Suprapubic skin (tissue), 3 donors: ENCODE measurements around the gene PHC3.

Source experiments
- POLR2A ChIP-seq, 2 donors: fragments of 450-650 bp; IDR thresholded peaks; one replicate each; pipeline ENCODE4 v1.6.1; 2017; ENCODE audit warnings: antibody characterized with exemption in 2 of 2, mild to moderate bottlenecking in 2 of 2, moderate library complexity in 2 of 2
- TF ChIP-seq, protein P1 (sequence below), 2 donors: fragments of 200-600 bp in 1 of 2; fragments of 450-650 bp in 1 of 2; sonication (generic) in 1 of 2; IDR thresholded peaks; one replicate each; pipeline ENCODE4 v1.5.1; 2016 to 2019; ENCODE audit warnings: antibody characterized with exemption in 2 of 2, mild to moderate bottlenecking in 1 of 2, moderate library complexity in 1 of 2

DNA sequence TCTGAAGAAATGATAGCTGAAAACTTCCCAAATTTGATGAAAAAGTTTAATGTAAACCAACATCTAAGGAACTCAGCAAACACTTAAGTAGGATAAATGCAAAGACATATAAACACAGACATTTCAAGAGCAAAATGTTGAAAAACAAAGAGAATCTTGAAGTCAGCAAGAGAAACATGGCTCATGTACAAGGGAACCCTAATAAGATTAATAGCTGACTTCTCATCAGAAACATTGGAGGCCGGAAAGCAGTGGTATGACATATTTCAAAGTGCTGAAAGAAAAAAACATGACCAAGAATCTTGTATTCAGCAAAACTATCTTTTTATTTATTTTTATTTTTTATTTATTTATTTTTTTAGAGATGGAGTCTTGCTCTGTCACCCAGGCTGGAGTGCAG is 30.1 kb upstream of the PHC3 start:
- no peak for TF ChIP-seq POLR2A (IDR thresholded peaks at IDR 0.05)
- TF ChIP-seq, protein P1, sequence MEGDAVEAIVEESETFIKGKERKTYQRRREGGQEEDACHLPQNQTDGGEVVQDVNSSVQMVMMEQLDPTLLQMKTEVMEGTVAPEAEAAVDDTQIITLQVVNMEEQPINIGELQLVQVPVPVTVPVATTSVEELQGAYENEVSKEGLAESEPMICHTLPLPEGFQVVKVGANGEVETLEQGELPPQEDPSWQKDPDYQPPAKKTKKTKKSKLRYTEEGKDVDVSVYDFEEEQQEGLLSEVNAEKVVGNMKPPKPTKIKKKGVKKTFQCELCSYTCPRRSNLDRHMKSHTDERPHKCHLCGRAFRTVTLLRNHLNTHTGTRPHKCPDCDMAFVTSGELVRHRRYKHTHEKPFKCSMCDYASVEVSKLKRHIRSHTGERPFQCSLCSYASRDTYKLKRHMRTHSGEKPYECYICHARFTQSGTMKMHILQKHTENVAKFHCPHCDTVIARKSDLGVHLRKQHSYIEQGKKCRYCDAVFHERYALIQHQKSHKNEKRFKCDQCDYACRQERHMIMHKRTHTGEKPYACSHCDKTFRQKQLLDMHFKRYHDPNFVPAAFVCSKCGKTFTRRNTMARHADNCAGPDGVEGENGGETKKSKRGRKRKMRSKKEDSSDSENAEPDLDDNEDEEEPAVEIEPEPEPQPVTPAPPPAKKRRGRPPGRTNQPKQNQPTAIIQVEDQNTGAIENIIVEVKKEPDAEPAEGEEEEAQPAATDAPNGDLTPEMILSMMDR (IDR thresholded peaks at IDR 0.05), result no peak
